ENCODE data around the gene TMEM185B.

DNA sequence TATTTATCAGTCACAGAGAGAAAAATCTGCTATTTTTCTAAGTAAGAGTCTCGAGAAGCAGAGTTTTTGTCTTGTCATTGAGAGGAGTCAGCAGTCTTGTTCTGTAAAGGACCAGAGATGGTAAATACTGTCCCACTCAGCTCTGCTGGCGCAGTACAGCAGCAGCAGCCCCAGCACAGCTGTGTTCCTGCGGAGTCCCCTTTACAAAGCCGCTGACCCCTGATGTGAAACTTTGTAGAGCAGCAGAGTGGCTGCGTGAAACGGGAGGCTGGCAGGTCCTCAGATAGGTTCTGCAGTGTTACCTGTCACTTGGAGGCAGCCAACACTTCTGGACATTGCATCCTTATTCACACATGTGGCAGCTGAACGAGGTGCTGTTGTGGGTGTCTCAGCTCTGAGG, 45.2 kb downstream of the TMEM185B start:
- TF ChIP-seq, protein P1, sequence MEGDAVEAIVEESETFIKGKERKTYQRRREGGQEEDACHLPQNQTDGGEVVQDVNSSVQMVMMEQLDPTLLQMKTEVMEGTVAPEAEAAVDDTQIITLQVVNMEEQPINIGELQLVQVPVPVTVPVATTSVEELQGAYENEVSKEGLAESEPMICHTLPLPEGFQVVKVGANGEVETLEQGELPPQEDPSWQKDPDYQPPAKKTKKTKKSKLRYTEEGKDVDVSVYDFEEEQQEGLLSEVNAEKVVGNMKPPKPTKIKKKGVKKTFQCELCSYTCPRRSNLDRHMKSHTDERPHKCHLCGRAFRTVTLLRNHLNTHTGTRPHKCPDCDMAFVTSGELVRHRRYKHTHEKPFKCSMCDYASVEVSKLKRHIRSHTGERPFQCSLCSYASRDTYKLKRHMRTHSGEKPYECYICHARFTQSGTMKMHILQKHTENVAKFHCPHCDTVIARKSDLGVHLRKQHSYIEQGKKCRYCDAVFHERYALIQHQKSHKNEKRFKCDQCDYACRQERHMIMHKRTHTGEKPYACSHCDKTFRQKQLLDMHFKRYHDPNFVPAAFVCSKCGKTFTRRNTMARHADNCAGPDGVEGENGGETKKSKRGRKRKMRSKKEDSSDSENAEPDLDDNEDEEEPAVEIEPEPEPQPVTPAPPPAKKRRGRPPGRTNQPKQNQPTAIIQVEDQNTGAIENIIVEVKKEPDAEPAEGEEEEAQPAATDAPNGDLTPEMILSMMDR (IDR thresholded peaks at IDR 0.05 in 2 of 3, conservative IDR thresholded peaks at IDR 0.05 in 1 of 3; ENCODE audit: control insufficient read depth in 2 of 3, extremely low read depth in 1 of 3, insufficient read depth in 1 of 3, low read depth in 3 of 3, low read length in 3 of 3) = no peak
- TF ChIP-seq DPF2 (IDR thresholded peaks at IDR 0.05) (no peak), SUZ12 (IDR thresholded peaks at IDR 0.05; ENCODE audit: unreplicated experiment) (no peak)
- TF ChIP-seq, protein P2, sequence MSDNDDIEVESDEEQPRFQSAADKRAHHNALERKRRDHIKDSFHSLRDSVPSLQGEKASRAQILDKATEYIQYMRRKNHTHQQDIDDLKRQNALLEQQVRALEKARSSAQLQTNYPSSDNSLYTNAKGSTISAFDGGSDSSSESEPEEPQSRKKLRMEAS (IDR thresholded peaks at IDR 0.05; ENCODE audit: low read depth, low read length) = no peak

All from GM12878 (cell line).